Stomach (tissue), 9 donors: ENCODE measurements around the gene EMP3. TPM values are rescaled to one million over a fixed set of nuclear protein-coding genes. Genes with fewer than 3 reads are reported as not detected.

Source experiments
- DNase-seq, 2 donors: peaks; one replicate each; pipeline versions ENCODE4 v3.0.0 to v3.0.0-alpha.2; 2013 to 2019
- H3K27ac ChIP-seq, 5 donors: fragments of 200-600 bp in 4 of 5; sonication (generic) in 4 of 5; one replicate each; pipeline ENCODE4 v1.5.1; 2013 to 2019; ENCODE audit warnings: mild to moderate bottlenecking in 1 of 5, moderate library complexity in 1 of 5
- H3K27me3 ChIP-seq, 3 donors: fragments of 200-600 bp; sonication (generic); one replicate each; pipeline ENCODE4 v1.5.1; 2017 to 2019; ENCODE audit warnings: mixed run types in 1 of 3
- H3K36me3 ChIP-seq, 4 donors: fragments of 200-600 bp; sonication (generic); 1 replicate in 3 of 4; 2 replicates in 1 of 4; pipeline ENCODE4 v1.5.1; 2016 to 2019
- H3K4me1 ChIP-seq, 4 donors: fragments of 200-600 bp; sonication (generic); one replicate each; pipeline ENCODE4 v1.5.1; 2016 to 2019
- H3K4me3 ChIP-seq, 4 donors: fragments of 200-600 bp; sonication (generic) in 3 of 4; one replicate each; pipeline ENCODE4 v1.5.1; 2016 to 2019; ENCODE audit warnings: mild to moderate bottlenecking in 1 of 4
- H3K9me3 ChIP-seq, 4 donors: fragments of 200-600 bp; sonication (generic); one replicate each; pipeline ENCODE4 v1.5.1; 2016 to 2019
- CTCF ChIP-seq, 7 experiments: fragments of 450-650 bp in 4 of 7; fragments of 200-600 bp in 3 of 7; sonication (generic) in 3 of 7; IDR thresholded peaks; one replicate each; pipeline ENCODE4 v1.5.1; 2016 to 2019; ENCODE audit warnings: antibody characterized with exemption in 7 of 7, control low read depth in 2 of 7, mild to moderate bottlenecking in 1 of 7
- EP300 ChIP-seq: sonication (generic); formaldehyde crosslinking; IDR thresholded peaks from one replicate; pipeline ENCODE4 v1.6.1; 2017; ENCODE audit warnings: antibody characterized with exemption
- POLR2A ChIP-seq, 4 donors: fragments of 450-650 bp; IDR thresholded peaks; one replicate each; pipeline ENCODE4 v1.6.1; 2016; ENCODE audit warnings: antibody characterized with exemption in 4 of 4, control low read depth in 2 of 4, mild to moderate bottlenecking in 1 of 4, moderate library complexity in 1 of 4
- POLR2AphosphoS5 ChIP-seq, 3 donors: sonication (generic); formaldehyde crosslinking; IDR thresholded peaks; one replicate each; pipeline ENCODE4 v1.6.1; 2016; ENCODE audit warnings: antibody characterized with exemption in 3 of 3
- WGBS, 5 donors: extraction: QIAGEN DNeasy Blood & Tissue Kit in 3 of 5; methylation state at CpG; one replicate each; pipeline versions ENCODE4 v1.1.5 to v1.1.7; 2013 to 2018; 5-methylcytosine and 5-hydroxymethylcytosine counted together
- intact Hi-C: fragments of 100-400 bp; cut with DNase I; formaldehyde crosslinking; loops from one replicate; pipeline ENCODE4 v1.15.1; 2023; ENCODE audit warnings: low total_unique reads
- polyA plus RNA-seq, 3 donors: library from polyadenylated mRNA; stranded (reverse); fragments of 200-250 nt; gene quantifications; one replicate each; pipeline ENCODE4 v1.2.3, GENCODE V29; 2013
- total RNA-seq, 5 donors: library from RNA; depleted of rRNA; stranded (reverse); fragments of >200 nt; gene quantifications; one replicate each; pipeline versions ENCODE4 v1.1.0 to v1.2.3, GENCODE V29; 2014 to 2016
- donor health status: healthy with polysubstance abuse.
- donor health status: Bipolar disorder and iron deficiency.
- donor health status: healthy.

Gene EMP3
- total and polyA plus RNA-seq, 8 donors, result 6.4 to 61.4 (median 44.4) TPM

GRCh38 chr19:48359123-48359522 lies 33.8 kb downstream of the EMP3 start:
- 91 to 99% (median 97%) methylated on average over 5 of the region's 5 CpGs for WGBS, 5 donors
- Histone ChIP-seq H3K36me3 (peaks cover 0 to 9% (median 5%) of the 10 kb centered on the region in 4 donors), H3K27me3 (no peaks in the 10 kb centered on the region), H3K27ac (no peak overlapping the region), H3K9me3 (no peaks in the 10 kb centered on the region), H3K4me3 (no peak overlapping the region), H3K4me1 (peaks cover 0 to 12% (median 10%) of the 10 kb centered on the region in 4 donors)
- TF ChIP-seq CTCF (IDR thresholded peaks at IDR 0.05), result no peak
- TF ChIP-seq POLR2AphosphoS5 (IDR thresholded peaks at IDR 0.05), result no peak
- no peak for TF ChIP-seq EP300
- no peak for TF ChIP-seq POLR2A (IDR thresholded peaks at IDR 0.05)
- no peak for DNase-seq
- intact Hi-C loops, result no loop called here

- H3K9me3 ChIP-seq, result no peaks in the 10 kb centered on the region
Measured at GRCh38 chr19:48361912-48362311, 36.6 kb downstream of the EMP3 start.

GRCh38 chr19:48362716-48363499 lies 37.6 kb downstream of the EMP3 start:
- TF ChIP-seq EP300 (no peak), POLR2AphosphoS5 (IDR thresholded peaks at IDR 0.05) (peak; percentile 20 to 76 (median 56)), POLR2A (IDR thresholded peaks at IDR 0.05) (no peak), CTCF (IDR thresholded peaks at IDR 0.05) (no peak)
- no peaks in the 10 kb centered on the region for H3K9me3 ChIP-seq
- 3 to 10% (median 4%) methylated on average over 10 to 26 of the region's 26 CpGs for WGBS, 5 donors
- intact Hi-C loops, result no loop called here
- H3K36me3 ChIP-seq, result peaks cover 0 to 9% (median 5%) of the 10 kb centered on the region in 4 donors
- peak overlapping the region; percentile 57 to 64 (median 61) for H3K4me3 ChIP-seq
- H3K27me3 ChIP-seq, result no peaks in the 10 kb centered on the region
- H3K4me1 ChIP-seq, result peaks cover 5 to 20% (median 16%) of the 10 kb centered on the region in 4 donors
- DNase-seq, result peak; percentile 96 to 98
- H3K27ac ChIP-seq, result peak overlapping the region; percentile 90 to 96 (median 93)

More at GRCh38 chr19:48361912-48362311, 36.6 kb downstream of the EMP3 start:
- no peak for DNase-seq
- Histone ChIP-seq H3K27me3 (no peaks in the 10 kb centered on the region), H3K27ac (no peak overlapping the region), H3K4me1 (peaks cover 5 to 20% (median 16%) of the 10 kb centered on the region in 4 donors), H3K4me3 (no peak overlapping the region), H3K36me3 (peaks cover 0 to 9% (median 5%) of the 10 kb centered on the region in 4 donors)
- intact Hi-C loops, result no loop called here
- WGBS, 5 donors, result 91 to 97% (median 93%) methylated on average over 3 of the region's 3 CpGs
- no peak for TF ChIP-seq POLR2AphosphoS5 (IDR thresholded peaks at IDR 0.05)
- no peak for TF ChIP-seq CTCF (IDR thresholded peaks at IDR 0.05)
- TF ChIP-seq EP300, result no peak
- TF ChIP-seq POLR2A (IDR thresholded peaks at IDR 0.05), result no peak

GRCh38 chr19:48363500-48363809 lies 38.1 kb downstream of the EMP3 start:
- no peak for DNase-seq
- Histone ChIP-seq H3K4me1 (peaks cover 5 to 20% (median 16%) of the 10 kb centered on the region in 4 donors), H3K4me3 (peak overlapping the region; percentile 57 to 64 (median 61)), H3K36me3 (peaks cover 0 to 9% (median 5%) of the 10 kb centered on the region in 4 donors), H3K27ac (peak overlapping the region; percentile 90 to 96 (median 93)), H3K27me3 (no peaks in the 10 kb centered on the region), H3K9me3 (no peaks in the 10 kb centered on the region)
- WGBS, 5 donors, result 0 to 3% (median 0%) methylated on average over 9 to 10 of the region's 10 CpGs
- intact Hi-C loops, result no loop called here
- no peak for TF ChIP-seq CTCF (IDR thresholded peaks at IDR 0.05)
- TF ChIP-seq POLR2AphosphoS5 (IDR thresholded peaks at IDR 0.05), result no peak
- TF ChIP-seq POLR2A (IDR thresholded peaks at IDR 0.05), result no peak
- no peak for TF ChIP-seq EP300
